ENCODE measurements around the gene USP17L24.
"Not testable (repeated sequence)": the region's sequence is repeated elsewhere in the genome, so short reads cannot be mapped to it uniquely, and the experiment has no call there.

USP17L24 gene

GRCh38 chr4:9324865-9325264, at the start of gene USP17L24:
Gene USP17L24, plus strand, starts transcription at chr4:9325165. Its CDS starts 0 bp downstream, at chr4:9325165.
- DNase-seq, result not testable (repeated sequence)

DNA sequence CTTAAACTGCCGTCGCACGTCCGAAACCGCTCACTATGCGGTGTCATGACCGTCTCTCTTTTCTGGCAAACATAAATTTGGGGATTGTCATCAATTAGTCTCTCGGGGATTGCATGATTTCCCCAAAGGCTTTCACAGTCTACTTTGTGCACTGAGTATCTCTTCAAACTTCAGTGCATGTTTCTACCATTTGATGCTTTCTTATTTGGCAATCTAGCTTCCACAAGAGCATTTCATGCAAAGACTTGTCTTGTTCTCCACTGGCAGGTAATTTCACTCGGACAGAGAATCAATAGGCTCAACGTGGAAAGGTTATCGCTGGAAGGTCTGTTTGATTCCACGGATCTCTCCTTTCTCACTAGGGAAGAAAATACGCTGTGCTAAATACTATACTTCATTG, 774 bp upstream of the USP17L24 start:
- DNase-seq, result not testable (repeated sequence)

DNA sequence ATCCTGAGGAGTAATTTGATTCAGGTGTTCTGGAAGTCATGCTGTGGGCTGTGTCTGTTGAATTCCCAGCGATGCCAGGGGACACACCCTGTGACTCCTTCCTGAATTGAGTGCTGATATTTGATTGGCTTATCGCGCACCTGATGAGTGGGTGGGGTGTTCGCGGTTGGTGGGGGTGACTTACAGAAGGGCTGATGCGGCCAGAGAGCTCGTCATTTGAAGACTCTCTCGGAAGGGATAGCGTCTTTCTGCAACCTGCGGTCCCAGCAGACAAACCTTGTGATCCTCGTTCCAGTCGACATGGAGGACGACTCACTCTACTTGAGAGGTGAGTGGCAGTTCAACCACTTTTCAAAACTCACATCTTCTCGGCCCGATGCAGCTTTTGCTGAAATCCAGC, 4.6 kb downstream of the USP17L24 start, which contains the start of gene USP17L25:
USP17L25 (plus strand) TSS at position 301 of the 400 bp plus-strand sequence; CDS start at position 301, 0 bp downstream.
- DNase-seq, result not testable (repeated sequence)

DNA sequence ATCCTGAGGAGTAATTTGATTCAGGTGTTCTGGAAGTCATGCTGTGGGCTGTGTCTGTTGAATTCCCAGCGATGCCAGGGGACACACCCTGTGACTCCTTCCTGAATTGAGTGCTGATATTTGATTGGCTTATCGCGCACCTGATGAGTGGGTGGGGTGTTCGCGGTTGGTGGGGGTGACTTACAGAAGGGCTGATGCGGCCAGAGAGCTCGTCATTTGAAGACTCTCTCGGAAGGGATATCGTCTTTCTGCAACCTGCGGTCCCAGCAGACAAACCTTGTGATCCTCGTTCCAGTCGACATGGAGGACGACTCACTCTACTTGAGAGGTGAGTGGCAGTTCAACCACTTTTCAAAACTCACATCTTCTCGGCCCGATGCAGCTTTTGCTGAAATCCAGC, 9.4 kb downstream of the USP17L24 start, which contains the start of gene USP17L26:
USP17L26 (plus strand) TSS at position 301 of the 400 bp plus-strand sequence; CDS start at position 301, 0 bp downstream.
- not testable (repeated sequence) for DNase-seq

DNA sequence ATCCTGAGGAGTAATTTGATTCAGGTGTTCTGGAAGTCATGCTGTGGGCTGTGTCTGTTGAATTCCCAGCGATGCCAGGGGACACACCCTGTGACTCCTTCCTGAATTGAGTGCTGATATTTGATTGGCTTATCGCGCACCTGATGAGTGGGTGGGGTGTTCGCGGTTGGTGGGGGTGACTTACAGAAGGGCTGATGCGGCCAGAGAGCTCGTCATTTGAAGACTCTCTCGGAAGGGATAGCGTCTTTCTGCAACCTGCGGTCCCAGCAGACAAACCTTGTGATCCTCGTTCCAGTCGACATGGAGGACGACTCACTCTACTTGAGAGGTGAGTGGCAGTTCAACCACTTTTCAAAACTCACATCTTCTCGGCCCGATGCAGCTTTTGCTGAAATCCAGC, 14.1 kb downstream of the USP17L24 start, which contains the start of gene USP17L5:
USP17L5 (plus strand) TSS at position 301 of the 400 bp plus-strand sequence; CDS start at position 301, 0 bp downstream.
- not testable (repeated sequence) for DNase-seq

- DNase-seq, result not testable (repeated sequence)
Observed at GRCh38 chr4:9343848-9344247, 18.9 kb downstream of the USP17L24 start, which contains the start of gene USP17L27. Gene USP17L27, plus strand, starts transcription at chr4:9344148. Its CDS starts 0 bp downstream, at chr4:9344148.

GRCh38 chr4:9348593-9348992, 23.6 kb downstream of the USP17L24 start, which contains the start of gene USP17L28:
Gene USP17L28, plus strand, starts transcription at chr4:9348893. Its CDS starts 0 bp downstream, at chr4:9348893.
- not testable (repeated sequence) for DNase-seq

DNA sequence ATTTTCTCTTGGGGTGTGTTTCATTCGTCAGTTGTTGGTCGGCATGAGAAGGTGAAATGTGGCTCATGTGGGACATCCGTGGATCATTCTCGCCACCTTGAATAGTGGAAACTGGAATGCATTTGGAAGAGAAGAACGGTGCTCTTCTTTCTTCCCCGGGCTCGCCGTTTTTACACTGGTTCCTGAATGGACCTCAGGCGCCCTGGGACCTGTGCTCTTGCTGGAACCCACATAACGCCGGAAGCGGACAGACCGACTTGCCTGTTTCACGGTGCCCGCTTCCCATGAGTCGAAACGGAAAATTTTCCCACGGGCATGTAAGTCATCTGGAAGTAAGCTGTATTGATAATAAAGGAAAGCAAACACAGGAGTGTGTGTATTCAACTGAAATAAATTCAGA, 25.9 kb downstream of the USP17L24 start:
- DNase-seq, result not testable (repeated sequence)

GRCh38 chr4:9353338-9353737, 28.4 kb downstream of the USP17L24 start, which contains the start of gene USP17L29:
Gene USP17L29, plus strand, starts transcription at chr4:9353638. Its CDS starts 0 bp downstream, at chr4:9353638.
- not testable (repeated sequence) for DNase-seq

- DNase-seq, result not testable (repeated sequence)
Observed at GRCh38 chr4:9362829-9363228, 37.9 kb downstream of the USP17L24 start, which contains the start of gene USP17L30. Gene USP17L30, plus strand, starts transcription at chr4:9363129. Its CDS starts 0 bp downstream, at chr4:9363129.

Data from activated CD4-positive, alpha-beta T cell treated with anti-CD3 and anti-CD28 coated beads, Interleukin-2, amount 50 U/mL, for 4 hours (primary cell).